LoVo (cell line): Measurements from ENCODE around the gene GET3.
A peak's percentile ranks its signal among the peaks of the same experiment; 100 is the strongest.

Experiments
- DNase-seq: peaks from one replicate; pipeline ENCODE4 v3.0.0-alpha.2; 2016; ENCODE audit warnings: low spot score

The GET3 gene

DNA sequence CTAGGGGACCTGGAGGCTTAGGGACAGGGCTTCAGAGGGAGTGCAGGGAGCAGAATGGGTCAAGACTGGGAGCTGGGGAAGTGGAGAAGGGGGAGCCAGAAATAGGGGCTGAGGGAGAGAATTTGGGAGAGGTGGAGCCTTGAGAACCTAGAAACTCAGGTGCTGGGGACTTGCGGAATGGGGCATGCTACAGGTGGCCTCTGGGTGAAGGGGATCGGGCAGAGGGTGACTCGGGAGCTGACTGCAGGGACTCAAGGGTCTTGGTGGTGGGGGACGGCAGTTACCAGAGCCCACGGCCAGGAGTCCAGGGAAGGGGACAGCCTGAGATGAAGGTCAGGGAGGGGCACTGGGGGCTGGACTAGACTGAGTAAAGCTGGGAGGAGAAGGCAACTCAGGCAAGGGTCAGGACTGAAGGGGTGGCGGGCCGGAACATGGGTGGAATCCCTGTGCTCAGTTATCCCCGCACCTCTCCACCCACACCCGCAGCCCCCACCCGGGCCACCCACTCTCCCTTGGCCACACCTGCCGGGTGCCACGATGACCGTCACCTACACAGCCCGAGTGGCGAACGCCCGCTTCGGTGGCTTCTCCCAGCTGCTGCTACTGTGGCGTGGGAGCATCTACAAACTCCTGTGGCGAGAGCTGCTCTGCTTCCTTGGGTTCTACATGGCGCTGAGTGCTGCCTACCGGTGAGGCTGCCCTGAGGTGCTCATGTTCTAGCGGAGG is 14.9 kb downstream of the GET3 start:
- no peak for DNase-seq

DNA sequence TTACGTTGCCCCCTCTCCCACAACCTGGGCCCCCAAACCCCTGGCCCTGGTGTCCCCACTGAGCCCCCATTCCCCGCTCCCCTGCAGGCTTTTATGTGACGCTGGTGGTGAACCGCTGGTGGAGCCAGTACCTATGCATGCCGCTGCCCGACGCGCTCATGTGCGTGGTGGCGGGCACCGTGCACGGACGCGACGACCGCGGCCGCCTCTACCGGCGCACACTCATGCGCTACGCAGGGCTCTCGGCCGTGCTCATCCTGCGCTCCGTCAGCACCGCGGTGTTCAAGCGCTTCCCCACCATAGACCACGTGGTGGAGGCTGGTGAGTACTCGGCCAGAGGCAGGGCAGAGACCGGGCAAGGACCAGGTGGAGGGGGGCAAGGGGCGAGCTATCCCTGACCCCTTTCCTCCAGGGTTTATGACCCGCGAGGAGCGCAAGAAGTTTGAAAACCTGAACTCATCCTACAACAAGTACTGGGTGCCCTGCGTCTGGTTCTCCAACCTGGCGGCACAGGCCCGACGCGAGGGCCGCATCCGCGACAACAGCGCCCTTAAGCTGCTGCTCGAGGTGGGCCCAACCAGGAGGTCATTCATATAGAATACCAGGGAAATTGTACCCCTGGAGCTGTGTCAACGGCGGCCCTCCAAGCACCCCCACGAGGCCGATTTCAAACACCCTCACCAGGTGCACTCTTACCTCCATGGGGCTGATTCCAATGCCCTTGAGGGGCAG is 17.3 kb downstream of the GET3 start:
- DNase-seq = no peak

DNA sequence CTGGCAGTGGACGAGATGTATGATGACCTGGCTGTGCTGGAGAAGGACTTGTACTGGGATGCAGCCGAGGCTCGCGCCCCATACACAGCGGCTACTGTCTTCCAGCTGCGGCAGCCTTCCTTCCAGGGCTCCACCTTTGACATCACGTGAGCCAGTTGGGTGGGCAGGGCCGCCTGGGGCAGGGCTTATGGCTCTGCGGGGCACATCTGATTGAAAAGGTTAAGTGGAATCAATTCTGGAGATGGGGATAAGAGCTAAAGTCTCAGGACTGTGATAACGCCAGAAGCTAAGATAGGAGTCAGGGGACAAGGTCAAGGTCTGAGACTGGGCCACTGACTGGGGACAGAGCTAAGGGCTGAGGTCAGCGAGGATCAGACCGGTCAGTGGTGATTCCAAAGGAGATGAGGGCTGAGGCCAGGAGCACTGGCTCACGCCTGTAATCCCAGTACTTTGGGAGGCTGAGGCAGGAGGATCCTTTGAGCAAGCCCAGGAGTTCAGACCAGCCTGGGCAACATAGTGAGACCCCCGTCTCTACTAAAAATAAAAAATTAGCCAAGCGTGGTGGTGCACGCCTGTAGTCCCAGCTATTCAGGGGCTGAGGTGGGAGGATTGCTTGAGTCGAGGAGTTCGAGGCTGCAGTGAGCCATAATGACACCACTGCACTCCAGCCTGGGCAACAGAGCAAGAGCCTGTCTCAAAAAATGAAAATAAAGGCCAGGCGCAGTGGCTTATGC is 19.0 kb downstream of the GET3 start:
- no peak for DNase-seq

DNA sequence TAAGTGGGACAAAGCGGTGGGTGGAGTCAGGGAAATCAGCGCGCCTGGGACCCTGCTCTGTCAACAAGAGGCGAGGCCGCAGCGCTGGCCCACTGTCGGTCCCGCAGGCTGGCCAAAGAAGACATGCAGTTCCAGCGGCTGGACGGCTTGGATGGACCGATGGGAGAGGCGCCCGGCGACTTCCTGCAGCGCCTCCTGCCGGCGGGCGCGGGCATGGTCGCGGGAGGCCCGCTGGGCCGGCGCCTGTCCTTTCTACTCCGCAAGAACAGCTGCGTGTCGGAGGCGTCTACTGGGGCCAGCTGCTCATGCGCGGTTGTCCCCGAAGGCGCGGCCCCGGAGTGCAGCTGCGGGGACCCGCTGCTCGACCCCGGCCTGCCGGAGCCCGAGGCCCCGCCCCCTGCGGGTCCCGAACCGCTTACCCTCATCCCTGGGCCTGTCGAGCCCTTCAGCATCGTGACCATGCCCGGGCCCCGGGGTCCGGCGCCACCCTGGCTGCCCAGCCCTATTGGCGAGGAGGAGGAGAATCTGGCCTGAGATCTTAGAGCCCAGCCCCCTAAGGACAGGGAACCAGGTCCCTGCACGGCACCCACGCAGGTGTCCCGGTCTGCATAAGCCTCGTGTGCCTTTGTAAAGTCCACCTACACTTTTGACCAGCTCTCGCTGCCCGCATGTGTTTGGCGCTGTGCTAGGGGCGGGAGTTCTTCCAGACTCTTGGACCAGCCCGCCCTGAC is 20.4 kb downstream of the GET3 start:
- peak; percentile 66 for DNase-seq

DNA sequence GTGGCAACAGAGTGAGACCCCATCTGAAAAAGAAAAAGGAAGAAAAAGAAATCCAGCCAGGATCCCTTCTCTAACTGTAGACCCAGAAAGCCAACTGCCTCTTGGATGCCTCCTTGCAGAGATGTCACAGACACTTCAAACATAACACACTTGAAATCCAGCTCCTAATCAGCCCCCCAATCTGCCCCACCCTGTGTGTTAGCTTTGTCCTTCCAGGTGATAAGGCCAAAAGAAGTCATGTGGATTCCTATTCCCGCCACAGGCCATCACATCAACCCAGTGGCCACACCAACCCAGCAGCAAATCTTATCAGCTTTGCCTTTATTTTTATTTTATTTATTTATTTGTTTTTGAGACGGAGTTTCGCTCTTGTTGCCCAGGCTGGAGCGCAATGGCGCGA is 22.4 kb downstream of the GET3 start:
- no peak for DNase-seq

DNA sequence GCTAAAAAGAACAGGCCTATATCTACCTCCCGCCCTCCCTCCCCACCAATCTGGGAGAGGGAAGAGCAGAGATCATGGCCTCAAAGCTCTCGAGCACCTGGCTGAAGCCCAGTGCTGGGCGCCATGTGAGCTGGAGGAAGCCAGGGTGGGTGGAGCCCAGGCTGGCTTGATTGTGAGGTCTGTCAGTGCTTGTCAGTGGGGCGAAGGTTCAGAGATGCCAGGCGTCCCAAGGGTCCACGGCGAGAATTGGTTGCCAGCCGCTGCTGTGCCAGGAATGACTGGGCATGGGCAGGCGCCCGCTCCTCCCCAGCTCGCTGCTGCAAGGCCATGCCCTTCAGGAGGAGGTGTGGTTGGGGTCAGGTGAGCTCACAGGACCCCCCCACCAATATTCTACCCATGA is 25.8 kb downstream of the GET3 start:
- no peak for DNase-seq

DNA sequence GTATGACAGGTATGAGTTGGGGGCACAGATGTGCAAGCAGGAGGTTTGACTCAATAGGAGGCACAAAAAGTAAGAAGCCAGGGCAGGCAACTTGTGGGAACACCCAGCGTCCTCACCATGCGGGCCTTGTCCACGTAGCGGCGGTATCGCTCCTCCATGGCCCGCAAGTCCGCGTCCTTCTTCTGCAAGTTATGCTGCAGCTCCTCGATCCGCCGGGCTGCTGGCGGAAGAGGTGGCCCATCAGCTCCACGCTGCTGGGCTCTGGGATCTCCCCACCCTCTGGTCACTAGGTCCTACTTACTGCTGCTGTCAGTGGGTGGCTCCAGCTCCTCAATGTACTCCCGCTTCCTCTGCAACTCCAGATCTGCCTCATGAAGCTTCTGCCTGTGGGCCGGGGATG is 27.4 kb downstream of the GET3 start:
- DNase-seq = no peak

DNA sequence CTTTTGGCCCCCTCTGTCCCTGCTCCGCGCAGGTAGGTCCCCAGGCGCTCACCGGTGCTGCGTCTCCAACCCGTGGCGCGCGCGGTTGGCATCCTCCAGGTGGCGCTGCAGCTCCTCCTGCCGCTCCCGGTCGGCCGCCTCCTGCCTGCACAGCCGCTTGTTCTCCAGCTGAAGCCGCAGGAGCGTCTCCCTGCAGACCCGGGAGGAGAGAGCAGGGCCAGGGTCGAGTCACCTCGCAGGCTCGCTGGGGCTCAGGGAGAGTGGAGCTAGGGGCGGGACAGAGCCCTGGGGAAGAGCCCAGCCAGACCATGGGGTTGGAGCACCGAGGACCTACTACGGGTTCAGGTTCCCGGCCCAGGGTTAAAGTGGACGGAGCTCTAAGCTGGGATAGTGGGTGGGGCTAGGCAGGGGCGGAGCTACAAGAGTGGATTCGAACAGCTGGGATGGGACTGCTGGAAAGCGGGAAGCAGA is 28.8 kb downstream of the GET3 start:
- DNase-seq = no peak

DNA sequence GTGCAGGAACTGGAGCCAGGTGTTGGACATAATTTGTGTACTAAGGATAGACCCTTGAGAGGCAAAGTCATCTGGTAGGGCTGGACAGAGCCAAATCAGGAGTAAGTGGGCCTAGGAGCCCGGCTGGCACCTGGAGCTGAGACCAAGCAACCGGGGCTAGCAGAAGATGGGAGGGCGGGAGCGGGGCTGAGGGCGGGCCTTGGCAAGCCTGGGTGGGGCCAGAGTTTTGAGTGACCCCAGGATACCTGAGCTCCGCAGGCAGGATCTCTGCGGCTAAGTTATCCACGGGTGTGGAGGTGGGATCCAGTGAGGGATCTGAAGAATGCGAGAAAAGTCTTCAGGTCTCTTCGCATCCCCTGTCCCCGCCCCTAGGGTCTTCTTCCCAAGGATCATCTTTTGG is 29.9 kb downstream of the GET3 start:
- no peak for DNase-seq

DNA sequence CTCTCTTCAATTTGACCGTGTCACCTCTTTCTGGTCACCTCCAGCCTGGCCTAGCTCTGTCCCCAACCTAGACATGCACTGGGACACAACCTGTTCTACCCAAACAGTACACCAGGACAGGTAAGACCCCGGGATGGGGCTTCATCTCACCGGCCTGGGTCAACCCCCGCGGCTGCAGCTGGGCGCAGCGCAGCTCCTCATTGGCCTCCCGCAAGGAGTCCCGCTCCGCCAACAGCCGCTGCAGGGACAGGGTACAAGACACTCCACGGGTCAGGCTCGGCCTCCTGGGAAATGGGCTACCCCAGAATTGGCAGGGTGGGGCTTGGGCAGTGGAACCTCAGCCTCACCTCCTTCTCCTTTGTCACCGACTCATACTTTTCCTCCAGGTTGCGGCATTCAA is 30.4 kb downstream of the GET3 start:
- no peak for DNase-seq

DNA sequence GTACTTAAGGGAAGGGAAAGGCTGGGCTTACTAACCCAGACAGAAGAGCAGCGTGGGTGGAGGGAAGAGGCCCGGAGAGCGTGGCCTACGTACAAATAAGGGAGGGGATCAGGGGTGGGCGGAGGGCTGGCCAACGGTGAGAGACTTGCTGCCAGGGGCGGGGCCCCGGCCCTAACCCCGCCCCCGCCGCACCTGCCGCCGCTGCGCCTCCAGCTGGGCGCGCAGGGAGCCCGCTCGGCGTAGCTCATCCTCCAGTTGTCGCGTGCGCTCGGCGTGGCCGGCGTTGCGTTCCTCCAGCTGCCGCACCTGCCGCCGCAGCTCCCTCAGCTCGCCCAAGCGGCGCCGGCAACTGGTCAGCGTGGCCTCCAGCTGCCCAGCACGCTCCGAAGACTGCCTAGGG is 32.4 kb downstream of the GET3 start:
- no peak for DNase-seq

DNA sequence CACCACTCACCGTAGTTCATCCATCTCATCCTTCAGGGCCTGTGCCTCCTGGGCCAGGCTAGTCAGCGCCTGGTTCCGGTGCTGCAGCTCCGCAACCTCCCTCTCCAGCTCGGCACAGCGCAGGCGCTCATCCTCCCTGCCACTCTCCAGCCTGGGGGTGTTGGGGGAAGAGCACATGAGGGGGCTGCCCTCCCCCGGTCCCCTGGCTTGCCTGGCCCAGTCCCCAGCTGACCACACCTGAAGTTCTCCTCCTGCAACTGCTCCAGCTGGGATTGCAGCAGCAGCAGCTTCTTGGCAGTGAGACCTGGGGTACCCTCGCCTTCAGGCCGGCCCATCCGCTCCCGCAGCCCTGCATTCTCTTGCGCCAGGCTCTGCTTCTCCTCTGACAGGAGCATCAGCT is 33.6 kb downstream of the GET3 start:
- no peak for DNase-seq

DNA sequence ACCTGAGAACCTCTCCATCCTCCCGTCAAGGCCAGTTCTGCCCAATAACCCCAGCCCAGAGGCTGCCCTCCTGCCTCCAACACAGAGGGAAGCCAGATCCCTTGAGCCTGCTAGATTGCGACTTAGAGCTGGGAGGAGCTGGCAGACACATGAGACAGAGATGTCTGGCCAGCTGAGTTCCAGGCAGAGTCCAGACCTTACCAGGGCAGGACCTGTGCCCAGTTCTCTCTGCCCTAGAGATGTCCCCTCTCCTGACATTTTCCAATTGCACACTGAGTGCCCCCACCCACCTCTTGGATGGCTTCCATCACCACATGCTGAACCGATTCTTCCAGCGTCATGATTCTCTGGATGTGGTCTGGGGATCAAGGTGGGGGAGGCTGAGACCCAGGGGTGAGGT is 35.0 kb downstream of the GET3 start:
- DNase-seq = no peak

DNA sequence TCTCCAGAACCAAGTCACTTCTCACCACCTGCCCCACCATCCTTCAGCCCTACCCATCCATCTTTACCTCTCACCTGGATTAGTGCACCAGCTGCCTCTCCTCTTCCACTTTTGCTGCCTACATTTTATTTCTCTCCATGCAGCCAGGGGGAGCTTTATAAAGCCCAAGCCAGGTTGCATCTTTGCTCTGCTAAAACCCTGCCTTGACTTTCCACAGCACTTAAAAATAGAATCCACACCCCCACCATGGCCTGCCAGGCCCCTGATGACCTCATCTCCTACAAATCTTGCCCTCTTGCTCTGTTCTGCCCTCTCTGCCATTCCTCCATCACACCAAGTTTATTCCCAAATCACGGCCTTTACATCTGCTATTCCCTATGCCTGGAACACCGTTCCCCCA is 36.3 kb downstream of the GET3 start:
- DNase-seq = no peak

DNA sequence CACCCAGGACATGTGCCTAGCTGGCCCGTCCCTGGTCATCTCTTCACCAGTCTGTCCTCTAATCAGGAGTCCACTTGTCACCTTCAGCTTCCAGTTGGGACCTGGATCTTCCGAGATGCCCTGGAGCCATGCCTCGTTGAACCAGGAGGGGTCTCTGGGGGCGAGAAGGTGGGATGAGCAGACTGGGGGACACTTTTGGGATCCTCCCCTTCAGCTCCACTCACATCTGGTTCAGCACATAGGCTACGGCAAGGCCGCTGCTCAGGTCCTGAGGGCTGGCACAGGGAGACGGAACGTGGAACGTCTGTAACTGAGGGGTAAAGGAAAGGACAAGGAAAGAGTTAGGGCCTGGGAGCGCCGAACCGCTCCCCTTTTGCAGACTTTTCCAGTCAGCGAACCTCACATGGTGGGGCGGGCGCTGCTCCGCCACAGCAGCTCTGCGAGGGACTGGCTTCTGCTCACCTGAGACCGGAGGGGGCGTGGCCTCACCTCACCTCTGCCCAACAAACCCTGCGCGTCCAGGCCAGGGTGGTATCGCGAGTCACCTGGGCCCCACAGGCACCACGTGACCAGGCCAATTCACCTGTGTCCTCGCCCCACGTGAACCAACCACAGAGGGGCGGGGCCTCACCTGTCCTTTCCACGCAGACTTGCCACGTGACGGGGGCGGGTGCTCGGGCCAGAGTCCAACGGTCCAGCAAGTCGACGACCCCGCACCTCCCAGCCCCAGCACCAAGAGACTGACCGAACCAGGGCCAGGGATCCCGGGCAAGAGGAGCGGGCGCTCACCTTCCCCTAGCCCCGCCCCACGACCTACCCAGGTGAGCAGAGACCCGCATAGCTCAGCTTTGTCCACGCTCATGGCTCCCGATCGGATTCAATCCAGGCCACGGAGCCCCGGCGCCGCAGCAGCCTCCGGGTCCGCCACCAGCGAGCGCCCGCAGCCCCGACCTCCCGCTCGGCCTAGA is 37.6 kb downstream of the GET3 start, which contains the start of gene HOOK2:
Gene HOOK2 (minus strand): TSS at position 965 of the 968 bp plus-strand sequence. CDS start 103 bp downstream, at position 862.
- peak; percentile 93 for DNase-seq

DNA sequence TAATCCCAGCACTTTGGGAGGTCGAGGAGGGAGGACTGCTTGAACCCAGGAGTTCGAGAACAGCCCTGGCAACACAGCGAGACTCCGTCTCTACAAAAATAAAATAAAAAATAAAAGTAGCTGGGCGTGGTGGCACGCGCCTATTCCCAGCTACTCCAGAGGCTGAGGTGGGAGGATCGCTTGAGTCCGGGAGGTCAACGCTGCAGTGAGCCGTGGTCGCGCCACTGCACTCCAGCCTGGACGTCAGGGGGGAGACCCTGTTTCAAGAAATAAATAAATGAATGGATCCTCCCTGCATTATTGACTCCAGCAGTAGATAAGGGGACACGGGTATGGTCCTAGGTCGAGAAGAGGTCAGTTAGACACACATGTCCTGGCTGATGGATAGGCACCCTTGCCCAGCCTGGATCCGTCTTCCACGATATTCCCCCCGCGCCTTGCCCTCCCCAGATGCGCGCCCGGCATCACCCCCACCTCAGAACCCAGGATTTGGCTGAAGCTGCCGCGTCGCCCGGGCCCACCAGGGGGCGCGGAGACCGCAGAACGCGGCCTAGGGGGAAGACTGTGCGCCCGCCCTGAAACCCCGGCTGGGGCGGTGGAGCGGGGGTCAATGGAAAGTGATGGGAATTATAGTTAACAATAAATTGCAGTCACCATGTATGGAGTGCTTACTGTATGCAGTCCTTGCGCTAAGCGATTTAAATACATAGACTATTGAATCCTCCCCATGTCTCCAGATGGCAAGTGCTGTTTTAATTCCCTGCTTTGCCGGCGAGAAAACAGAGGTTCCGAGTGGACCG is 40.1 kb downstream of the GET3 start:
- DNase-seq = peak; percentile 72

DNA sequence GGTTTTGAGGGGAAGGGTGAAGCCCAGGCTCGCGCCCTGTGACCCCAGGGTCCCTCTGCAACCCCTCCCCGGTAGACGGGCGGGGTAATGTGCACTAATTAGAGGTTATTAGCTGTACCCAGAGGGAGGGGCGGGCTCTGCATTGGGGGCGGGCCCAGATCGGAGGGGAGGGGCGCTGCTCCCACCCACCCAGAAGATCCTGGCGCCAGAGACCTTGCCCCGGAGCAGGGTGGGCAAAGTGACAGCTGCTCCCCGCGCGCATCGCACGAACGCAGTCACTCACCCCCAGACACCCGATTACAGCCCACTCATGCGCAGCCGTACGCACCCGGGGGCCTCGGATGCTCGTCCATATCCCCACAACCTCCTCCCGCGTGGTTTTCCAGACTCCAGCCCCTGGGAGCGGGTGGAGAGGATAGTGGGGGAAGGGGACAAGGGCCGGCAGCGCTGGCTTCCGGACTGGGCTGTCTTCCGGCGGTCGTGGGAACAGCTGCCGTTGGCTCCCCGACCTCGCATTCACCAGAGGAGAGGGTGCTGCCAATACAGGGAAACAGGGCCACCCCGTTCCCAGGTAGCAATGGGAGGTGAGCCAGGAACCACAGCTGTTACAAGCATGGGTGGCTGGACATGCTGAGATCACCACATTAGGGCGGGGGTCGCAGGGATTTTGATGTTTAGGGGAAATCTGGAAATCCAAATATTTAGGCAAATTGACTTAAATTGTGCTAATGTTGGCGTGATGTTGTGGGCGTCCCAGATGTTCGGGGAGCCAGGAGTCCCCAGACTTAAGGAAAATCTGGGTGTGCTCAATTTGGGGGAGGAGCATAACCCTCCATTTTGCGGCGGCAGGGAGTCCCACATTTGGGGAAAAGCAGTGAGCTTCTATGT is 41.0 kb downstream of the GET3 start:
- DNase-seq = no peak

DNA sequence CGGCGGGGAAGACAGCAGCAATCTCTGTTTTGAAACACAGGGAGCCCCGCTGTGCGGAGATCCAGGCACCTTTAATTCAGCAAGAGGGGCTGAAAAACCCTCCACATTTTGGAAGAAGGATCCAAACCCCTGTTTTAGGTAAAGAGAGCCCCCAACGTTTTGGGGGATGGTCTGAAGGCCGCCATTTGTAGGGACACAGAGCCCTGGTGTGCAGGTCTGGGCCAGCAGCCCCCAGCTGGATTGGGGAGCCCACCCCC is 41.5 kb downstream of the GET3 start:
- no peak for DNase-seq
